ENCODE measurements around the gene KRTAP5-8. TPM values are rescaled to one million over a fixed set of nuclear protein-coding genes. Genes with fewer than 3 reads are reported as not detected.

KRTAP5-8 gene
- total RNA-seq, 2 donors from 2014 or later = not detected

DNA sequence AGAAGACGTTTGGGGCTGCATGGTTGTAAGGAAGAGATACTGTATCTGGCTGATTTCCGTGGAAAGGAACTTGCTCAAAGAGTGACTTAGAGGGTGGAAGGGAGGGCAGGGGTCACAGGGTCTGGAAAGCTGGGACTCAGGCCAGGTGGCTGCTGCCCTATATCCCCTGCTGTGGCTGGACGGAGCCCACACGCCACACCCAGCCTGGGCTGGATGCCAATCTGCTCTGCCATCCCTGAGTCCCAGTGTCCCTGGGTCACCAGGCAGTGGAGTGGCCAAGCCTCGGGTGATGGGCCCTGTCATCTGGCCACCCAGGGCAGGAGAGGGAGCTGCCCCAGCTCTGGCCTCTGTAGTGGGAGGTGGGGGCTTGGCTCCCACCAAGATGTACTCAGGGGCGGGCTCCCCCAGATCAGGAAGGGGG lies 37.2 kb upstream of the KRTAP5-8 start:
- Mint-ChIP-seq H3K9me3 (no peaks in the 10 kb centered on the region), H3K27ac (no peak overlapping the region), H3K27me3 (no peaks in the 10 kb centered on the region), H3K4me1 (ENCODE audit: low read depth in 2 of 2) (no peaks in the 10 kb centered on the region), H3K4me3 (no peak overlapping the region), H3K36me3 (peaks cover 11% of the 10 kb centered on the region)
- ATAC-seq (no peak), DNase-seq (ENCODE audit: low spot score) (no peak)

DNA sequence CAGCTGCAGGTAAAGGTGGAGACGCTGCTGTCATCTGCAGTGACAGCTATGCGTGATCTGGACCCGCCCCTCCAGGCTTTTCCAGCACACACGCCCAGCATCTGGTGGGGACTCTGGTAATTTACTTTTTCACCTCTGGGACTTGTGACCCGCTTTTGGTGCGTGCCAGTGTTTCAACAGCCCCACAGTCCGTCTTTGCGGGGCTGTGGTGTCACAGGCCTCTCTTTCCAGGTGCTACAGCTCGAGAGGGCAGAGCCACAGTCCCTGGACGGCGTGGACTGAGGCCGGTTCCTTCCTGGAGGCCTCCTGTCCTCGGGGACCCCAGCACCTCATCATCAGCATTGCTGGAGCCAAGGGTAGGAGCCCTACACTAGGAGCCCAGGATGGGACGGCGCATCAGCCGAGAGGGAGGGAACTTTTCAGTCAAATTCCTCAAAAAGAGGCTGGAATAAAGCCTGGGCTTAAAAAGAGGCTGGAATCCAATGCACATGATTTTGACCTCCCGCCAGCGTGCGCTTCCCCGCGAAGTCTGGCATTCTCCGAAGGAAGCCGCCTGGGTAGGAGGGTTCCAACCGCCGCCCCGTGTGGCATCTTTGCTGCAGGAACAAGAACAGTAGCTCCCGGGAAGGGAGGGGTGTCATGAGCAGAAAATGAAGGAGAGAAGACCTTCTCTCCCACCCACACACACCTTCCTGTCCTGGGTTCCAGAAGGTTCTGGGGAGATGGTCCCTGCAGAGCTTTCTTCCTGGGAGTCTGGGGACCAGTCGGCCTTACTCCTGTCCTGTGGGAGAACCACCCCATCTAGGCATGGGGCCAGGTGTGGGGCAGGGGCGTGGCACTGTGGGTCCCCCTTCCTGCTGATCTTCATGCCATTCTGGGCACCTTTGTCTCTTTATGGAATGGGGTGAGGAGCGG lies 36.5 kb upstream of the KRTAP5-8 start:
- ATAC-seq (no peak), DNase-seq (ENCODE audit: low spot score) (no peak)
- Mint-ChIP-seq H3K4me1 (ENCODE audit: low read depth in 2 of 2) (no peaks in the 10 kb centered on the region), H3K27ac (no peak overlapping the region), H3K9me3 (no peaks in the 10 kb centered on the region), H3K27me3 (no peaks in the 10 kb centered on the region), H3K4me3 (no peak overlapping the region), H3K36me3 (peaks cover 11% of the 10 kb centered on the region)

- H3K9me3 Mint-ChIP-seq = no peaks in the 10 kb centered on the region
Observed at GRCh38 chr11:71502026-71502425, 35.8 kb upstream of the KRTAP5-8 start.

GRCh38 chr11:71502871-71503435 lies 34.9 kb upstream of the KRTAP5-8 start:
- no peak overlapping the region for H3K27ac Mint-ChIP-seq
- no peak overlapping the region for H3K4me3 Mint-ChIP-seq
- H3K4me1 Mint-ChIP-seq (ENCODE audit: low read depth in 2 of 2) = no peaks in the 10 kb centered on the region
- no peak for ATAC-seq
- H3K27me3 Mint-ChIP-seq = no peaks in the 10 kb centered on the region
- no peak for DNase-seq (ENCODE audit: low spot score)
- H3K9me3 Mint-ChIP-seq = no peaks in the 10 kb centered on the region
- H3K36me3 Mint-ChIP-seq = peaks cover 14% of the 10 kb centered on the region

More at GRCh38 chr11:71502026-71502425, 35.8 kb upstream of the KRTAP5-8 start:
- peaks cover 16% of the 10 kb centered on the region for H3K36me3 Mint-ChIP-seq
- H3K27me3 Mint-ChIP-seq = no peaks in the 10 kb centered on the region
- ATAC-seq (no peak), DNase-seq (ENCODE audit: low spot score) (no peak)
- no peak overlapping the region for H3K27ac Mint-ChIP-seq
- H3K4me3 Mint-ChIP-seq = no peak overlapping the region
- no peaks in the 10 kb centered on the region for H3K4me1 Mint-ChIP-seq (ENCODE audit: low read depth in 2 of 2)

DNA sequence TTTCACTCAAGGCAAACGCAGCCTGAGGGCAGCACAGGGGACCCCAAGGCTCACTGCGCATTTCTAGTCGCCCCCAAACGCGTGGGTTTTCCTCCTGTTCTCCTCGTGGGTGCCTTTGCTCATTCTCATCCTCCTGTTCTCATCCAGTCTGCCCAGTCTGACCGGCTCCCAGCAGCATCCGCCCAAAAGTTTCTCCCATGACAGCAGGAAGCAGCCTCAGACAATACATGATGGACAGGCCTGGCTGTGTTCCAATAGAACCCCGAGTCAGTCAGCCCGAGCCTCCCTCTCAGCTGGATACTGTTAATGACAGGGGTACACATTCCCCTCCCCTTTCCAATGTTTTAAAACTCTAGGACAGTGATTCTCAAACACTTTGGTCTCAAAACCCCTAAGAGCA lies 33.3 kb upstream of the KRTAP5-8 start:
- Mint-ChIP-seq H3K4me1 (ENCODE audit: low read depth in 2 of 2) (no peaks in the 10 kb centered on the region), H3K9me3 (peaks cover 2% of the 10 kb centered on the region), H3K27ac (no peak overlapping the region), H3K27me3 (no peaks in the 10 kb centered on the region), H3K36me3 (peaks cover 18% of the 10 kb centered on the region), H3K4me3 (no peak overlapping the region)
- ATAC-seq (no peak), DNase-seq (ENCODE audit: low spot score) (no peak)

DNA sequence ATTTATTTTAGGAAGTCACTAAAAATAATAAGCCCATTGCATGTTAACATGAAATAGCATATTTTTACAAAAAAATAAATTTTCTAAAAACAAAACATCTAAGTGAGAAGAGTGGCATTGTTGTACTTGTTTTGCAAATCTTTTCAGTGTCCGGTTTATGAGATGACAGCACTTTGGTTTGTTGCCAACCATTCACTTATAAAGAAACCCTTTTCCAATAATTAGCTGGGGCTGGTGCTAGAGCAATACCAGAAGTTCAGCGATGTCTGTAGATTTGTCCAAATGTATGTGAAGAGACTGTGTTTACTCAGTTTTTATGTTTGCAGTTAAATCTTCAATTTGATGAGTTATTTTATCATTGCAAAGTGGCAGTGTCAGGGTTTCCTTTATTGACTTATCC lies 32.8 kb upstream of the KRTAP5-8 start:
- H3K27ac Mint-ChIP-seq = no peak overlapping the region
- H3K4me1 Mint-ChIP-seq (ENCODE audit: low read depth in 2 of 2) = no peaks in the 10 kb centered on the region
- no peak overlapping the region for H3K4me3 Mint-ChIP-seq
- DNase-seq (ENCODE audit: low spot score) = no peak
- H3K9me3 Mint-ChIP-seq = peaks cover 7% of the 10 kb centered on the region
- ATAC-seq = no peak
- H3K27me3 Mint-ChIP-seq = no peaks in the 10 kb centered on the region
- H3K36me3 Mint-ChIP-seq = peaks cover 21% of the 10 kb centered on the region

DNA sequence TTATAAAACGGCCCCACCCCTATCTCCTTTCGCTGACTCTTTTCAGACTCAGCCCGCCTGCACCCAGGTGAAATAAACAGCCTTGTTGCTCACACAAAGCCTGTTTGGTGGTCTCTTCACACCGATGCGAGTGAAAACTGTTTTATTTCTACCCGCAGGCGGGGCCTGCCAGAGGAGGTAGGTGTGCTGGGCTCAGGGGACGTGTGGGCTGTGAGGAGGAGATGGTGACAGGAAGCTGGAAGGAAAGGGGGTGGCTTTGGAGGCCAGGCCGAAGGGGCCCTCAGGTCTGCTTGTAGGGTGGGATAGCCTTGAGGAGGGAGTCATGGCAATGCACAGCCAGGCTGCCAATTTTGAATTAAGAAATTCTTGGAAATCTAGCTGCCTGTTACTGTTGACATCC lies 32.0 kb upstream of the KRTAP5-8 start:
- no peak overlapping the region for H3K4me3 Mint-ChIP-seq
- H3K36me3 Mint-ChIP-seq = peaks cover 21% of the 10 kb centered on the region
- peaks cover 7% of the 10 kb centered on the region for H3K9me3 Mint-ChIP-seq
- no peaks in the 10 kb centered on the region for H3K4me1 Mint-ChIP-seq (ENCODE audit: low read depth in 2 of 2)
- H3K27me3 Mint-ChIP-seq = no peaks in the 10 kb centered on the region
- no peak overlapping the region for H3K27ac Mint-ChIP-seq
- DNase-seq (ENCODE audit: low spot score) (no peak), ATAC-seq (no peak)

DNA sequence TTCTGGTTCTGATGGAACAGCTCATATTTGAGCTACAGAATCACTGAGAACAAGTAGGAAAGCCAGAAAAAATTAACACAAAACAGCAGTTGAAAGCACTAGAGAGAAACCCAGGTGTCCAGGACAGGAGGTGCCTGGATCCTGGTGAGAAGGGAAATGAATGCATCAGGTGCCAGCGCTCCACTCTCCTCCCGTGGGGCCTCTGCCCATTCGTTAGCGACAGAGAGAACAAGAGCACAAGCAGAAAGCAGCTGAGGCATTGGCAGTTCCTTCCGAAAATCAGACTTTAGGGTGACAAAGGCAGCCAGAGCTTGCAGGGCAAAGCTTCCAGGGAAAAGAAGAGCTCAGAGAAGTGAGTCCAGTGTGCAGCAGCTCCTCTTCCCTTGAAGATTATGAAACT lies 30.7 kb upstream of the KRTAP5-8 start:
- H3K27me3 Mint-ChIP-seq = peaks cover 0 to under 1% of the 10 kb centered on the region in 2 donors
- H3K27ac Mint-ChIP-seq = no peak overlapping the region
- no peak for ATAC-seq
- peaks cover 9% of the 10 kb centered on the region for H3K9me3 Mint-ChIP-seq
- no peak for DNase-seq (ENCODE audit: low spot score)
- peaks cover 26% of the 10 kb centered on the region for H3K36me3 Mint-ChIP-seq
- no peak overlapping the region for H3K4me3 Mint-ChIP-seq
- no peaks in the 10 kb centered on the region for H3K4me1 Mint-ChIP-seq (ENCODE audit: low read depth in 2 of 2)

- Mint-ChIP-seq H3K27ac (no peak overlapping the region), H3K4me3 (no peak overlapping the region), H3K4me1 (ENCODE audit: low read depth in 2 of 2) (no peaks in the 10 kb centered on the region), H3K27me3 (peaks cover 0 to 3% of the 10 kb centered on the region in 2 donors), H3K9me3 (peaks cover 5% of the 10 kb centered on the region), H3K36me3 (peaks cover 5% of the 10 kb centered on the region)
- ATAC-seq = no peak
- DNase-seq (ENCODE audit: low spot score) = no peak
Observed at GRCh38 chr11:71518506-71519471, 19.0 kb upstream of the KRTAP5-8 start.

DNA sequence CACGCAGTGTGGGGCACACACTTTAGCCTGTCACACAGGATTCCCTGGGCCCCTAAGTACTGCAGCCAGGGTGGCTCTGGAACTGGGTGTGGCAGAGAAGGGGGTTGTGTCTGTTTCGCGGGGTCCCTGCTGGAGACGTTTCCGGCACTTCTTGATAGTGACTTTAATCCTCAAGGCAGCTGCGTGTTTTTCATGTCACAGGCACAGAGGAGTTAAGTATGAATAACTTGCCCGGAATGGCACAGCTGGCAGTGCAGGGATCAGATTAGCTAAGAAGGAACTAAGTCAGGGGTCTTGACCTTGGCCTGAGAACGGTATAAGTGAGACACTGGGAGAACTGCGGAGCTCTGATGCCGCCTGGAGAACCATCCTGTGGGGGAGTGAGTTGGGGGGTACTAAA lies 18.3 kb upstream of the KRTAP5-8 start:
- H3K27ac Mint-ChIP-seq = no peak overlapping the region
- ATAC-seq = no peak
- peaks cover 3% of the 10 kb centered on the region for H3K9me3 Mint-ChIP-seq
- H3K4me3 Mint-ChIP-seq = no peak overlapping the region
- H3K4me1 Mint-ChIP-seq (ENCODE audit: low read depth in 2 of 2) = no peaks in the 10 kb centered on the region
- H3K27me3 Mint-ChIP-seq = no peaks in the 10 kb centered on the region
- DNase-seq (ENCODE audit: low spot score) = no peak
- H3K36me3 Mint-ChIP-seq = no peaks in the 10 kb centered on the region

DNA sequence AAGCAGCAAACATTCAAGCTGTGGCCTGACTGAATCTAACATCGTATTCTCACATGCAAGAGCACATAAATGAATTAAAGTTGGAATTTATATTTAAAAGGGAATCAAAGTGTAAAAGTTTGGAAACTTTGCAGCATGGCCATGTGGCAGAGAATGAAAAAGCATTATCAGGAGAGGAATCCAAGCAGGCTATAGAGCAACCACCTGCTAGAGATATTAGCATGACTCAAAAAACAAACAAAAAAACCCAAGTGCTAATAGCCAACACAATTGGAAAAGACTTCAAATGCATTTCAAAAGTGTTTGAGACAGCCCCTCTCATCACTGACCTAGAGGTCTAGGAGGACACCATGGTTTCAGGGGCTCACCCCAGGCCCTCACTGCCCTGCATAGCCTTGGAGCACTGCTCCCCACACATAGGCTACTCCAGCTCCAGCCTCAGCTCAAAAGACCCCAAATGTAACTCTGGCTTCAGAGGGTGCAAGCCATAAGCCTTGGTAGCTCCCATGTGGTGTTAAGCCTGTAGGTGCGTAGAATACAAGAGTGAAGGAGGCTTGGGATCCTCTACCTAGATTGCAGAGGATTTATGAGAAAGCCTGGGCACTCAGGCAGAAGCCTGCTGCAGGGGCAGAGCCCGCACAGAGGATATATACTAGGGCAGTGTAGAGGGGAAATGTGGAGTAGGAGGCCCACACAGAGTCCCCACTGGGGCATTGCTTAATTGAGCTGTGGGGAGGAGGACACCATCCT lies 12.5 kb upstream of the KRTAP5-8 start:
- ATAC-seq (peak; percentile 13 to 43), DNase-seq (ENCODE audit: low spot score) (no peak)
- H3K27ac Mint-ChIP-seq = no peak overlapping the region
- no peaks in the 10 kb centered on the region for H3K4me1 Mint-ChIP-seq (ENCODE audit: low read depth in 2 of 2)
- no peaks in the 10 kb centered on the region for H3K27me3 Mint-ChIP-seq
- no peaks in the 10 kb centered on the region for H3K36me3 Mint-ChIP-seq
- H3K4me3 Mint-ChIP-seq = no peak overlapping the region
- H3K9me3 Mint-ChIP-seq = peaks cover 3% of the 10 kb centered on the region

GRCh38 chr11:71525938-71526495 lies 11.8 kb upstream of the KRTAP5-8 start:
- no peak overlapping the region for H3K27ac Mint-ChIP-seq
- ATAC-seq (no peak), DNase-seq (ENCODE audit: low spot score) (no peak)
- H3K27me3 Mint-ChIP-seq = peaks cover 0 to 6% of the 10 kb centered on the region in 2 donors
- no peak overlapping the region for H3K4me3 Mint-ChIP-seq
- H3K4me1 Mint-ChIP-seq (ENCODE audit: low read depth in 2 of 2) = no peaks in the 10 kb centered on the region
- peaks cover 3% of the 10 kb centered on the region for H3K9me3 Mint-ChIP-seq
- H3K36me3 Mint-ChIP-seq = no peaks in the 10 kb centered on the region

Measured in natural killer cell treated with Interleukin-12 subunit alpha and Interleukin-12 subunit beta and Interleukin-15 and Interleukin-18, amount 100 ng/mL, for 72 hours (primary cell).